Neural cell (in vitro differentiated cells): Measurements from ENCODE around the gene OR2H2.

Experiments
- TAF1 ChIP-seq: IDR thresholded peaks from 2 replicates; pipeline ENCODE4 v1.6.1; 2012; ENCODE audit warnings: low read depth
- TF ChIP-seq, protein P1 (sequence below): fragments of 450-650 bp; IDR thresholded peaks from 2 replicates; pipeline ENCODE4 v1.5.1; 2014; ENCODE audit warnings: antibody characterized with exemption, mild to moderate bottlenecking, moderate library complexity; ENCODE audit not compliant: poor library complexity, severe bottlenecking

DNA sequence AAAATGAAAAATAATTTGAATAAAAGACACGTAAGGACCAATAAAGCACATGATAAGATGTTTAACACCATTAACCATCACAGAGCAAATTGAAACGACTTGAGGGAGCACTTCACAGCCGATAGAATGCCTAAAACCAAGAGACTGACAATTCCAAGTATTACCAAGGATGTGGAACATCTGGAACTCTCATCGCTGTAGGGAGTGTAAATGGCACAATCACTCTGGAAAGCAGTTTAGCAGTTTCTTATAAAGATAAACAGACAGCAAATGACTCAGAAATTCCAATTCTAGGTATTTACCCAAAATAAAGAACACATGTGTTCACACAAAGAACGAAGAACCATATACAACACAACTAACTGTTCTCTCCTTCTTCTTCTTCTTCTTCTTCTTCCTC, 16.9 kb upstream of the OR2H2 start:
- TF ChIP-seq, protein P1, sequence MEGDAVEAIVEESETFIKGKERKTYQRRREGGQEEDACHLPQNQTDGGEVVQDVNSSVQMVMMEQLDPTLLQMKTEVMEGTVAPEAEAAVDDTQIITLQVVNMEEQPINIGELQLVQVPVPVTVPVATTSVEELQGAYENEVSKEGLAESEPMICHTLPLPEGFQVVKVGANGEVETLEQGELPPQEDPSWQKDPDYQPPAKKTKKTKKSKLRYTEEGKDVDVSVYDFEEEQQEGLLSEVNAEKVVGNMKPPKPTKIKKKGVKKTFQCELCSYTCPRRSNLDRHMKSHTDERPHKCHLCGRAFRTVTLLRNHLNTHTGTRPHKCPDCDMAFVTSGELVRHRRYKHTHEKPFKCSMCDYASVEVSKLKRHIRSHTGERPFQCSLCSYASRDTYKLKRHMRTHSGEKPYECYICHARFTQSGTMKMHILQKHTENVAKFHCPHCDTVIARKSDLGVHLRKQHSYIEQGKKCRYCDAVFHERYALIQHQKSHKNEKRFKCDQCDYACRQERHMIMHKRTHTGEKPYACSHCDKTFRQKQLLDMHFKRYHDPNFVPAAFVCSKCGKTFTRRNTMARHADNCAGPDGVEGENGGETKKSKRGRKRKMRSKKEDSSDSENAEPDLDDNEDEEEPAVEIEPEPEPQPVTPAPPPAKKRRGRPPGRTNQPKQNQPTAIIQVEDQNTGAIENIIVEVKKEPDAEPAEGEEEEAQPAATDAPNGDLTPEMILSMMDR = no peak
- no peak for TF ChIP-seq TAF1
